HG03442 (cell line): ENCODE results near the gene AXIN1.
"Not testable (repeated sequence)": the region's sequence is repeated elsewhere in the genome, so short reads cannot be mapped to it uniquely, and the experiment has no call there.

Experiments used
- ATAC-seq: cut with Tn5 transposase; IDR thresholded peaks from one replicate; pipeline ENCODE4 v1.9.1; 2021; ENCODE audit warnings: mild to moderate bottlenecking, moderate library complexity; ENCODE audit not compliant: unreplicated experiment

The AXIN1 gene

GRCh38 chr16:369866-370436, 17.4 kb upstream of the AXIN1 start:
- ATAC-seq, result no peak

DNA sequence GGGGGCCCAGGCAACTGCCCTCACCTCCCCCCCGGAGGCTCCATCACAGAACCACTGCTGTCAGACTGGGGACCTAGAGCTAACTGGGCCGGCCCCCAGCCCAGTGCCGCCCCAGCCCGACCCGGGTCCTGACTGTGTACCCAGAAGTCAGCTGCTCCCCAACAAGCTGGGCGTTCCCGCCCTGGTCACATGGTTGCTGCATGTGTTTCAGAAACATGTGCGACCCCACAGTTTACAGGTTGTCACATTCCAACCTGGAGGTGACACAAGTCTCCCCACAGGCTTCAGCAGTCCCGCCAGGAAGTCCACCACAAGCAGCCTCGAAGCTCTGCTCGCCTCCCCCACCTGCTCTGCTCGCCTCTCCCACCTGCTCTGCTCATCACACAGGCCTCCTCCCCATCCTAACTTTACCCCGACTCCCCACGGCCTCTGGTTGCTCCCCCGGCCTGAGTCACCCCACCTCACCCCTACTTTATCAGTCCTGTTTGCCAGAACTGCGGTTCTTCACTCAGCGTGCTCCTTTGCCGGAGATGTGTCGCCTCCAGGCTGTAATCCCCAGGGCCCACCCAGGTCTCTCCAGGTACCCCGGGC, 16.8 kb upstream of the AXIN1 start:
- ATAC-seq, result no peak

DNA sequence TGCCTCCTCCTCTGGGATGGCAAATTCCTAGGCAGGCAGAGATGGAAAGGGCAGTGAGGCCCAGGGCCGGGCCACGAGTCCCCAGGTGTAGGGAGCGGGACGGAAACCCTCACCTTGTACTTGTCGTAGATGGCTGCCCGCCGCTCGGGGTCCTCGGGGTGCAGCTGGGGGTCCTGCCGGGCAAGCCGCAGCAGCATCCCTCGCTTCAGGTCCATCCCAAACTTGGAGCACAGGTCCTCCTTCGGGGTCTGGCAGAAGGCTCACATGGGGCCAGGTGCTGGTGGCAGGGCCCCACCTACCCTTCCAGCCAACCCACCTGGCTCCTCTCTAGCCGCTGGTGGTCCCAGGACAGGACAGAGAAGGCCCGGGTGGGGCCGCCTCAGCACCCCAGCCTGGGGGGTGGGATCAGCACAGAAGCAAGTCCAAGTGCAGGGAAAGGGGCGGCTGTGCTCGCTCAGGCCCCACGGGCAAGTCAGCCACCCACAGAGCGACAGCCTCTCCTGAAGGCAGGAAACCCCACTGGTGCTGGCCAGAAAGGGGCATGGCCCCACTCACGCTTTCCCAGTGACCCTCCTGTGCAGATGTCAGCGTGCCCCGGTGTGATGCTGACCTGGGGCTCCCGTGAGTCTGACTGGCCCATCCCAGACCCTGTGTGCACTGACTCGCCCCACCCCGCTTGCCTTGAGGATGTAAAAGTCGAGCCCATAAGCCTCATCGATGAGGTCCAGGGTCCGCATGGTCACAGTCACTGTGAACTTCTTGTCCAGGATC, 16.1 kb upstream of the AXIN1 start:
- no peak for ATAC-seq

GRCh38 chr16:367333-367903, 14.9 kb upstream of the AXIN1 start:
- no peak for ATAC-seq

DNA sequence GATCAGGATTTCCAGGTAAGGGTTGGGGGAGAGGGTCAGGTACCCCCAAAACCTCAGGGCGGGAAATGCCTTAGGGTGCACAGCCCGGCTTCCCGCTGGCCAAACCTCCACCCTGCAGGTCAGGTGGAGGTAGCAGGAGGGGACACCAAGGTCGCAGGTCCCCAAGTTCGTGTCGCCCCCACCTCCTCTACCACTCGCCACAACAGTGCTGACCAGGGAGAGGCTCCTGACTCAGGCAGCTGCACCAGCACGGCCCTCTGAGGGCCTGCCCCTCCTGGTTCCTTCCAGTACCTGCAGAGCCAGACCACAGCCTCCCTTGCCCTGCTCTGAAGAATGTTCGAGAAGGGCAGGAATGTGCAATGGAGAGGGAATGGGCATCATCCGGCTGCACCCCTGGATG, 14.0 kb upstream of the AXIN1 start:
- no peak for ATAC-seq

- no peak for ATAC-seq
Measured at GRCh38 chr16:364595-365491, 12.3 kb upstream of the AXIN1 start.

DNA sequence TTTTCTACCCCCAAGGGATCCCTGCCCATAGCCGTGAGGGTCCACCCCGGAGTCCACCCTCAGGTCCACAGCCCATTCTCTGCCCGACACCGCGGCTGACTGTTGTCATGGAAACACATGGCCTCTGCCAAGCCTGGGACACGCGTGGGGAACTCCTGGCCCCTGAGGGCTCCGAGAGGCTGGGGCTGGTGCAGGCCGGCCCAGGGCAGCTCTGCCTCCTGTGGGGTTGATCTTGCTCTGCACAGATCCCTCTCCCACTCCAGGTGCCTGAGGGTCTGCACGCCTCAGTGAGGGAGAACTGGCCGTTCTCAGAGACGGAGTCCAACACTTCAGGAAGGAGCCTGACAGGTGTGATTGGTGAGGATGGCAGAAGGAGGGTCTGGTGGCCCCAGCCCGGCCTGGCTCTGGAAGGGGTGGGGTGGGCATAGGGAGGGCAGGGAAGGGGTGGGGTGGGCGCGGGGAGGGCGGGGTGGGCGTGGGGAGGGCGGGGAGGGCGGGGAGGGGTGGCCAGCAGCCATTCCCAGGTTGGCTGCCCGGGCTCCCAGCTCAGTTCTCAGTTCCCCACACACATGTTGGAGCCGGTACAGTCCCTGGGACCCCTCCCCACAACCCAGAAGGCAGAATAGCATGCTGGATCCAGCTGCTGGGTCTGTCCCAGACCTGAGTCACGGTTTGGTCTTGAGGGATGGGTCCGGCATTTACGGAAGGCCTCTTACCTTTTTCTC, 11.4 kb upstream of the AXIN1 start:
- ATAC-seq, result no peak

- no peak for ATAC-seq
Measured at GRCh38 chr16:363110-363765, 10.7 kb upstream of the AXIN1 start.

- not testable (repeated sequence) for ATAC-seq
Measured at GRCh38 chr16:362702-362999, 10.1 kb upstream of the AXIN1 start.

DNA sequence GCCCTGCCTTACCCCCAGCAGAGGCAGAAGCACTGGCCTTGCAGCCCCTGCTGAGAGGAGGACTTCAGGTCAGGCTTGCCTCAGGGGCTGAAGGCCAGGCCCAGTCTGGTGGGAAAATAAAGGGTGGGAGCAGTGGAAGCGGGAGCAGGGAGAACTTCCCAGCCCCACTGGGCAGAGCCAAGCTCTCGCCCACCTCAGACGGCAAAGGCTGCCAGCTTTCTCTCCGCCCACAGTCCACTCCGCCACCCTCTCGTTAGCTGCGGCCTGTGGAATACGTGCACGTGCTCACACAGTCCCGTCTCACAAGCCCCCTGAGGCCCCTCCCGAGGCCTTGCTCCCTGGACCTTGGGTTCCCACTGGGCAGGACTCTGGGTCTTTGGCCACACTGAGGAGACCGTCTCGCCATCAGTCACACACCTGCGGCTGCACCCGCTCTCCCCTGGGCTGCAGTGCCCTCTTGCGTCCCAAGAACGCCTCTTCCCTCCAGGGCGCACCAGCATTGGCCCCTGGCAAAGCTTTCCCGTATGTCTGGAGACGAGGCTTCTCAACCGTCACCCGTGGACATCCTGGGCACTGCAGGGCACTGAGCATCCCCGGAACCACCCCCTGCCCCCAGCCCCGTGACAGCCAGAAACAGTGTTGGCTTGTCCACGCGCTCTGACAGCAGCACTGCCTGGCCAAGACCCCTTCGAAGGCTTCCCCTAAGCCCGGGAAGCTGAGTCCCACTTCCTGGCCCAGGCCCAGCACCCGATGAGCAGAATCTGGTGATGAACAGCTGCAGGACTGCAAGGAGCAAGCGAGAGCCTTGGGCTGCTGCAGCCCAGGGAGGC, 9.6 kb upstream of the AXIN1 start:
- ATAC-seq, result no peak

DNA sequence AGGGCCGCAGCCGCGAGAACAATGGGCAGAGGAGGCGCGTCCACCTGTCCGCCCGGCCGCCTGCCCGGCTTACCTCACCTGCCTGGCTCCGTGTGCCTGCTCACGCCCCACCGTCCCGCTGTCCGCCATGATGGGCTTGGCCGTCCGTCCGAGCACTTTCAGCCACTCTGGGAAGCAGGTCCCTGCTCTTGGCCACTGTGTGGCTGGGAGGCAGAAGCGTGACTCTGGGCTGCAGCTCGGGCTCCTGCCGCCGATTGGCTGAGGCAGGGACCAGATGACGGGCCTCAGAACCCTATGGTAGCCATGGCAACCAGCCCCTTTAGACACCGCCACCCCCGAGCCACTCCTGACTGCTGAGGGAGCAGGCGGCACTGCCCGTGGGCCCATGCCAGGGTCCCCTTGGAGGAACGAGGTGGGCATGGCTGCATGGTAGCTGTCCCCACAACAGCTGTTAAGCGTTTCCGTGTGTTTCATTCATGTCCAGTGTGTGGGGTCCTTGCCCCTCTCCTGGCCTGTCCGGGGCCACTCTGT, 8.9 kb upstream of the AXIN1 start:
- ATAC-seq, result no peak

DNA sequence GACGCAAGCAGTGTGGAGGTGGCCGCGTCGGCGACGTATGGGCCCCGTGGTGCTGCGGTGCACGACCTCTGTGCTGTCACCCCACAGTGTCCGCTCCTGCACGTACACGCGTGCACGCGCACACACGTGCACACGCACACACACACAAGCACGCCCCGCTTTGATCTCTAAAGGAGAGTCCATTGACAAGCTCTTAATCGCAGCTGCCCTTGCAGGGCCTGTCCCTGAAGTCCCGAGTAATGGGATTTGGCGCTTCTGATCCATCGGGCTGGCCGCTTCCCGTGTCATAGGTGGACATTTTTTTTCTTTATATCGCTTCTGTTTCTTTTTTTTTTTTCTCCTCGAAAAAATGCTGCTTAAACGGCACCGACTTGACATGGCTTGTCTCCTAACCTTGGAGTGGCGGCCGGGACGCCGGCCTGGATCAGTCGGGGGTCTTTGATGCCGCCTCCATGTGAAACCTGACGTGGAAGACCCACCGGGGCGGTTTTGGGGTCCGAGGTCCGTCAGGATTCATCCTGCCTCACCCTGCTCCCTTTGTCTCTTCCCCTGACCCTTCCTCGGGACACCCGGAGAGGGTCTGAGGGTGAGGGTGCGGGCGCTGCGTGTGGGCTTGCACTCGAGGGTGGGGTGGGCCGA, 8.3 kb upstream of the AXIN1 start:
- ATAC-seq, result no peak

DNA sequence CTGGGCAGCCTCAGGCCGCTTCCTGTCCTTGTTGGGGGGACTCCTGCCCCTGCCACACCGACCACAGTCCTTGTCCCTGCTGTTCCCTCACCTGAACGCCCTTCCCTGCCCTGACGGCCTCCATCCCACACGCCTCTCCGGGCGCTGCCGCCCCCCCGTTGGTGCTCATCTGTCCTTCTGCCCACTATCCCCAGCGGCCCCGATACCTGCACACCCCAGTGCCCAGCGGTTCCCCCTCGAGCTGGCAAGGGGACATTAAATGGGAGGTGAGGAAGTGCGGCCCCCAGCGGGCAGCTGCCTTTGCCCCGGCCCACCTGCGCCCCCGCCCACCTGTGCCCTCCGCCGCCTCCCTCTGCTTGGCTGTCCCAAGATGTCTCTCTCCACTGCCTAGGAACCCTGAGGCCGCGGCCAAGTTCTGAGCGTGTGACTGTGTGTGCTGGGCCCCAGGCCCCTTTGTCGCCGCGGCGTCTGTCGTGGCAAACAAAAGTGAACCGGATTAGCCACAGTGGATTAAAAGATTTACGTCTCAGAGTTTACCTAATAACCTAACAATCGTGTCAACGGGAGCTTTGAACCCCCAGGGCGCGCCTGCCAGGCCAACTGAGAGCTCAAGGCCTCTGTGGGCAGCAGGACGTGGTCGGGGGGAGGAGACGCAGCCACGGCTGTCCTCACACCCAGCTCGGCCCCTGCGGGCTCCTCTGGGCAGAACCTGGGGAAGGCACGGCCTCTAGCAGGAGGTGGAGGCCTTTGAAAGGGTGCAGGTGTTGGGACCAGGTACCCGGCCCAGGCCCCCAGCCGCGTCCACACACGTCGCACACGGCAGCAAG, 7.6 kb upstream of the AXIN1 start:
- ATAC-seq, result no peak

DNA sequence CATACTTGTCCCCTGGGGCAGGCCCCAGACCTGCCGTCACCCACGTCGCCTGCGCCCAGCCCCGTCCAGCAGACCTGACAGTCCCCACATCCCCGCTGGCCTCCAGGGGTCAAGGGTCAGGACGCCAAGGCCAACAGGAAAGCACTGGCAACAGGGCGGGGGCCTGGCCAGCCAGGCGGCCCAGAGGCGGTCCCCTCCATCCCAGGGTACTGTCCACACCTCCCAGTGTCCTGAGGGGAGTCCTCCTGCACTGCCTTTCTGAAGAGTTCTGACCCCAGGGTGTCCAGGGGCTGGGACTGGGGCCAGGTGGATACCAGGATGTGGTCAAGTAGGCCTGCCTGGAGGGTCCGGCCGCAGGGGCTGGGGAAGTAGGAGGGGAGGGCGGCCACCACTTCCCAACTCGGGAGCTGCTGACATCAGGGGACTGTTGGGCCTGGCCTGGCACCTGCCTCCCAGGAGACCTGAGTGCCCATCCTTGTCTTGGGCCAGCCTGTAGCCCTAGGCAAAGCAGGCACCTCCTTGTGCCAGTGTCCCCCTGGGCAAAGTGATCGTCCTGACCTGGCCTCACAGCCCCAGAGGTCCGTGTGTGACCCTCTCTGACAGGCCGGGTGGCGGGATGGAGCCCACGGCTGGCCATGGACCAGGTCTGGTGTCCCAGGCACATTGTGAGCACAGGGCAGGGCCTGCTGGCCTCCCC, 6.7 kb upstream of the AXIN1 start:
- ATAC-seq, result no peak

- ATAC-seq, result no peak
Measured at GRCh38 chr16:356741-357140, 4.2 kb upstream of the AXIN1 start.

DNA sequence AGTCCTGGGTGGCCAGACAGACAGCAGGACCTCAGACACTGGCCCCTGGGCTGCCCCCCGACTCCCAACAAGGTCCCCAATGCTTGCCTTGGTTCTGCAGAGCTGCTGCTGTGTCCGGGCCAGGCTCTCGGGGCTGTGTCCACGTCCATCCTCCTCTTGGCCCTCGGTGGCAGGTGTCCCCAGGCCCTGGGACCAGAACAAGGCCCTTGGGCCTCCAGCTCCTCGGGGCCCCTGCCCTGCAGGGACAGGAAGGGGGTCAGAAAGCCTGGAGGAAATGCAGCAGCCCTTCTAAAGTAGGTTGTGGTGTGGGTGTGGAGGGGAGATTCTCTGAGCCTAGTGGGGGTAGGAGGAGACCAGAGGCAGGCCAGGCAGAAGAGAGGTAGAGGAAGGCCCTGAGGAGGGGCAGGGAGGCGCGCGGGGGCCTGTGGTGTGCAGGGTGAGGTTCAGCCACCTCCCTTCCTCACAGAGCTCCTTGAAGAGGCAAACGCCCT, 2.5 kb upstream of the AXIN1 start:
- ATAC-seq, result no peak
